Superior temporal gyrus (tissue), 1 donor: Measurements from ENCODE around the gene AKAIN1.

ENCODE experiments used
- DNase-seq: peaks from one replicate; pipeline ENCODE4 v3.0.0-alpha.2; 2016; ENCODE audit errors: extremely low spot score

Gene AKAIN1

DNA sequence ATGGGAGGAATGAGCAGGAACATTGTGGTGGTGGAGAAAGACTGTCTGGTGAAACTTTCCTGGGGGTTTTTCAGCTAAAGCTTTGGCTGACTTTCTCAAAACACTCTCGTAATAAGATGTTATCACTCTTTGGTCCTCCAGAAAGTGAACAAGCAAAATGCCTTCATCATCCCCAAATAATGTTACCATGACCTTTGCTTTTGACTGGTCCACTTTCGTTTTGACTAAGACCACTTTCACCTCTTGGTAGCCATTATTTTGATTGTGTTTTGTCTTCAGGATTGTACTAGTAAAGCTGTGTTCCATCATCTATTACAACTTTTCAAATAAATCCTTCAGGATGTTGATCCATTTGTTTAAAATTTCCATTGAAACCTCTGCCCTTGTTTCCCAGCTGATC, 103.2 kb downstream of the AKAIN1 start:
- no peak for DNase-seq
